Endometrial microvascular endothelial cells (primary cell): Measurements from ENCODE around the gene RAP1GAP2. TPM values are rescaled to one million over a fixed set of nuclear protein-coding genes. Genes with fewer than 3 reads are reported as not detected.

Source experiments
- in situ Hi-C: cut with HindIII; loops from 2 replicates; pipeline ENCODE4 v1.10.0; 2017; ENCODE audit warnings: low sequenced_read_pairs, low pct_unique_long_range_greater_than_20kb; ENCODE audit errors: inconsistent ontology term
- total RNA-seq: library from RNA; depleted of rRNA; stranded (reverse); fragments of >200 nt; gene quantifications from one replicate; pipeline ENCODE4 v1.2.3, GENCODE V29; 2015; ENCODE audit errors: inconsistent ontology term

Gene RAP1GAP2
- total RNA-seq, 1 donor from 2014 or later, result 2.5 TPM

DNA sequence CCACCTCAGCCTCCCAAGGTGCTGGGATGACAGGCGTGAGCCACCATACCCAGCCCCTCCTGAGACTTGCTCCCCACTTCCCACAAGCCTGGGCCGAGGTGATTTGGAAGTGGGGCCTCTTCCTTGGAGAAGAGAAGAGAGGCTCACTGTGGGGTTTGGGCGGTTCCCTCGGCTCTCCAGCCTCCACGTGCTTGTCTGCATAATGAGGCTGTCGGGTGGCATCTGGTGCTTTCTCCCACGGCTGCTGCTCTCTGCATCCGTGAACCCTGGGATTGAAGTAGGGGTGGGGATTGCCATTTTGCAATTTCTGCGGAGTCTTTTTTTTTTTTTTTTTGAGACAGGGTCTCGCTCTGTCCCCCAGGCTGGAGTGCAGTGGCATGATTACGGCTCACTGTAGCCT lies 101.4 kb downstream of the RAP1GAP2 start:
- in situ Hi-C loops, result no loop called here

DNA sequence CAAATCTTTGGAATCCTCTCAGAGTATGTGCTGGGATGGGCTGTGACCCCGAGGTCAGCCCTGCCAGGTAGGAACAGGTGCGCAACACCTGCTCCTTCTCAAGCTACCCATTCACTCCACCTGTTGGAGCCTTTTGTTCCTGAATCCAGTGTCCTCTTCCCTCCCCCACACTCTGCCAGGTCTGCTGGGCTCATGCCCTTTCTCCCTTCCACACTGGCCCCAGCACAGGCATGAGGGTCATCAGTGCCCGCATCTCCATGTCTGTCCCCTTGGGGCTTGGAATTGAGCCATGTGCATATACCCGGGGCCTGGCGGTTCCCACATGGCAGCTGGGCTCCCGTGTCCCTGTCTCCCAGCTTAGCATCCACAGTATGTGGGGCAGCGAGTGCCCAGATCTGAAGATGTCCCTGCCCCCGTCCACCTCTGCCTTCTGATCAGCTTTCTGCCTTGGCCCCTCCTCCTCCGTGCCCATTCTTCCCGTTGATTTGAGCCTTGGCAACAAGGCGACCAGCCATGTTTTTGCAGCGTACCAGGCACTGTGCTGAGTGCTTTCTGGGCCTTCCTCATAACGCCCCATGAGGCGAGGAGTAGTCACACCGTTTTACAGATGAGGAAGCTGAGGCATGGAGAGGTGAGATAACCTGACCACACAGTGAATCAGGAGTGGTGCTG lies 102.2 kb downstream of the RAP1GAP2 start:
- in situ Hi-C loops, result no loop called here

DNA sequence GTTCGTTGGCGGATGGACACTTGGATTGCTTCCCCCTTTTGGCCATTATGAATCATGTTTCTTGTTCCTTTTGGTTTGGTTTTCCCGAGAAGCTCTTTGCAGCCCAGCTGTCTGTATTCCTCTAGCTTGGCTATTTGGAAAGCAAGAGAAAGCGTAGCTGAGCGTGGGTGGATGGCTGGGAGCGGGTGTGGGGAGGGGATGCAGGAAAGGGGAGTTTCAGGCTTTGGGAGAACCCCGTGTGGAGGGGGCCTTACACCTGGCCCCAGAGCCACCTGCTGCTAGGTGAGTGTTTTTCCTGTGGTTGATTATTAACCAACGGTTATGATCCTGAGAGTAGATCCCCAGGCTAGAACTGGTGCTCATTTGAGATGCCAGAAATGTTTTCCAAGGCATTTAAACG lies 103.7 kb downstream of the RAP1GAP2 start:
- in situ Hi-C loops, result no loop called here

DNA sequence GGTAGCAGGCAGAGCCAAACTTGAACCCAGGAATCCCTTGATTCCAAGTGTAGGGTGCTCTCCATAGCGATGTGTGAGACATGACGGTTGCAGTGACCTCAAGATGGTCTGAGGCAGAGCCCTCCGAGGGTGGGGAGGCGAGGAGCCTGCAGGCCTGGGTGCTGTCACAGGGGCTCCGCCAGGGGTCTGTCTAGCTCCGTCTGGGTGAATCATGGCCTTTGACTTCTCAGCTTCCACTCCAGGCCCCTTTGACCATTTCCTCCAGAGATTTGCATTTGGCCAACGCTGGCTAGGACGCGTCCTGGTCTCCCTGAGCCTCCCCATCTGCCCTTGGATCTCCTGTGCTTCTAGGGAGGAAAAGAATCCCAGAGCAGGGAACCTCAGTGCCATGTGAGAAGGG lies 104.6 kb downstream of the RAP1GAP2 start:
- in situ Hi-C loops, result no loop called here

DNA sequence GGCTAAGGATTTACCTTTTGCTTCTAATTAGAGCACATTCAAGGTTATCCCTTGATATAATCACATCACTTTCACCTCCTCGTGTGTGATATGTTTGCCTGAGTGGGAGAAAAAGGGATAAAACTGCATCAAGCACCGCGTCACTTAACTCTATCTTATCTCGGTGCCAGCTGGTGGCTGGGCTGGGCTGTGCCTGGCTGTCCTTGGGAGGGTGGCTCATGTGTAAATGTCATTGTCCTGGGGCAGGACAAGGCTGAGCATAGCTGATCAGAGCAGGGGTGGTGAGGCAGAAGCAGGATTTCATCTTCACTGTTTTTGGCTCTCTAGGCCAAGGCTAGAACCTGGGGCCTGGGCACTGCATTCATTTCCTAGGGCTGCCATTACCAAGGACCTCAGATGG lies 105.3 kb downstream of the RAP1GAP2 start:
- in situ Hi-C loops, result no loop called here

DNA sequence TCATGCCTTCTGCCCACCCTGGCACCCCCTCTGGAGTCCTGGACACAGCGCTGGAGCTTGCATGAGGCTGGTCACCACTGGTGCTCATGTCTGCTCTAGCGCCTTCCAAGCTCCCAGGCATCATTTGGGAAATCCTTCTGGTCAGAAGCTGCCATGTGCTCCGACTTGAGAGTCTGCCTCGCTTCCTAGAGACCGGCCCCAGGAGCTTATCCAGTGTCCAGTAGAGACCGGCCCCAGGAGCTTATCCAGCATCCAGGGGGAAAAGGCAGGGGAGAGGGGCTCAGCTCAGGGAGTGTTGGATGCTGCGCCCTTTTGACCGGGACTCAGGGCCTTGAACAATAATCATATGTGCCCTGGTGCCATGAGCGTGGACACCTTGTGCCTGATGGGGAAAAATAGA lies 106.3 kb downstream of the RAP1GAP2 start:
- in situ Hi-C loops, result no loop called here

DNA sequence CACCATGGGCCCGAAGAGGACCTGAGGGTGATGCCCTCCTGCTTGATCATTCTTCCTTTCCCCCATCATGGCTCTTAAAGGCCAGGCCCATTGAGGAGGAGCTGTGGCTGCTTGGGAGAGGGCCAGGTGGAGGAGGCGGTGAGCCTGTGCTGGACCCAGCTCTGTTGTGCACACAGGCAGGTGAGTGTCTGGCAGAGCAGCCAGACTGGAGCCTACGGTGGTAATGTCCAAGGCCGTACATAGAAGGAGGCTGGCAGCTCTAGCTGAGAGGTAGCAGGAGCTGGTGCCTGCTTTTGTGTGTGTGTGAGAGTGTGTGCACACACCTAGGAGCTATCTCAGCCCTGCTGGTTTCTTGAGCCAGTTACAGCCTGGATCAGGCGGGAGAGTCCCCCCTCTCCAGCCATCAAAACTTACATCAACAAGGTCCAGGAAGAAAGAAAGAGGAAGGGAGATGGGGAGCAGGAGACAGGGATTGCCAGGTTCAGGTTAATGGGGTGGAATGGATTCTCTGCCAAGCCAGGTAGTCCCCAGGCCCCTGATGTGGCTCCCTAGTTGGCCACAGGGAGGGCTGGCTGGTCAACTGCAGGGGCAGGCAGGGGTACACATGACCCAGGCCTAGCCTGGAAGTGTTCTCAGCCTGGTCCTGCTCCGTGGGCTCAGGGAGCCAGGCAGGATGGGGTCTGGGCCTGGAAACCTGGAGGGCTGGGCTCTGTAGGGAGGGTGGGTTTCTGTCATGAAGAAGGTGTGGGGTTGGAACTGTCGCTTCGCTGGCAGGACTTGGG lies 107.1 kb downstream of the RAP1GAP2 start:
- in situ Hi-C loops, result no loop called here

DNA sequence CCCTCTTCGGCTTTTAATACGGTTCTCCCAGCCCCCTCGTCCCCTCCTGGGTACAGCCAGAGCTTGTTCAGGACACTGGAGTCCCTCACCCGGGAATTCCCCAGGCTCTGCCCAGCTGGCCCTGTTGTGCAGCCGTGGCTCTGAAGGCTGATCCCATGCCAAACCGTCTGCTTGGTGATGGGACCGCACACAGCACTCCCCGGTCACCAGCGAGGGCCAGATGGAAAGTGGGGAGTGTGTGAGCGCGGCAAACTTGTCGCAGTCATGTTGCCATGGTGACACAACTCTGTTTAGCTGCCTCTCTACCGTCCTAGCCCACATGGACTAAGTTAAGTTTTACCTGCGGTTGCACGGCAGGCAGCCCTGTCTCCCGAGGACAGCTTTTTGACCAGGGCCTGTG lies 107.9 kb downstream of the RAP1GAP2 start:
- in situ Hi-C loops, result no loop called here

DNA sequence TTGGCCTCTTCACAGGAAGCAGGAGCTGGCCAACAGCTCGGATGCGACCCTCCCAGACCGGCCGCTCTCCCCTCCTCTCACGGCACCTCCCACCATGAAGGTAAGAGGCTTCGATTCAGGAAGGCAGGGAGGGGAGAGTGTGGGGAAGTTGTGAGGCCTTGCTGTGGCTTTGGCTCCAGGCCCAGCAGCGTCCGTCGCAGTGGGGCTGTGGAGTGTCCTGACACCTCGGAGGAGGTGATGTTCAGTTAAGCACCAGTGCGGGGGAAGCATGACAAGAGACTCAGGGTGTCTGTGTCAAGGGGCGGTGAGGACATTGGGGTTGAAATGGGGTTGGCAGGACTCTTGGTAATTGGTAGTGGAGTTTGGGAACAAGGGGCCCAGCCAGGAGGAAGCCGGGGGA lies 109.0 kb downstream of the RAP1GAP2 start:
- in situ Hi-C loops, result no loop called here

DNA sequence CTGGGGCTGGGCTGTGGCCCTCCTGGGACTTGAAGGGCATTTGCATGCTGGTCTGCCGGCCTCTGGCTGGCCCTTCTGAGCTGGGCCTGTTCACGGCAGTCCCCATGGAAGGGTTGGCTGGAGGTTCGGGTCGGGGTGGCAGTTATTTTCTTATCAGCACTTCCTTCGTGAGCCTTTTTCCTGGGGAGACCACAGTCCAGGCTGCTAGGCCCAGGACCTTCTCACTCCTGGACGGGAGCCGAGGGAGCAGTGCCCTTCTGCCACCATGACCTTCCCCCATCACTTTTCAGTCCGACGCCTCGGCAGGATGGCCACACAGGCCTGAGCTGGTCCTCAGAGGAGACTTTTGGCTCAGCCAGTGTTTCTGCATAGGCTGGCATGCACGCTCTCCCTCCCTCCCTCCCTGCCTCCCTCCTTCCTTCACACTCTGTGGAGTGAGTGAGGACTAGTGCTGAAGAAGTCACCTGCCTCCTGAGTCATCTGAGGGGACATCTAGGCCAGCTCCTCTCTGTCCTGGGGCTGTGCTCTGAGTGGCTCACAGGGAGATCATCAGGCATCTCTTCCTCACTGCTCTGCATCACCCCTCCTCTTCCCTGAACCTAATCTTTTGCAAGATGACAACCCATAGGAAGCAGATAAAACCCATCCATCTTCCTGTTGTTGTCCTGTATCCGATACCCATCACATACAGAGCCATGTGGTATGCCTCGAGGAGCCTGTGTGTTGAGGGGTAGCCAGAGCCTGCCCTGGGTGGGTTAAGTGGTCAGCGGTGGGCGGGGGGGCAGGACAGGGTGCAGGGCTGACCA lies 109.7 kb downstream of the RAP1GAP2 start:
- in situ Hi-C loops, result no loop called here

DNA sequence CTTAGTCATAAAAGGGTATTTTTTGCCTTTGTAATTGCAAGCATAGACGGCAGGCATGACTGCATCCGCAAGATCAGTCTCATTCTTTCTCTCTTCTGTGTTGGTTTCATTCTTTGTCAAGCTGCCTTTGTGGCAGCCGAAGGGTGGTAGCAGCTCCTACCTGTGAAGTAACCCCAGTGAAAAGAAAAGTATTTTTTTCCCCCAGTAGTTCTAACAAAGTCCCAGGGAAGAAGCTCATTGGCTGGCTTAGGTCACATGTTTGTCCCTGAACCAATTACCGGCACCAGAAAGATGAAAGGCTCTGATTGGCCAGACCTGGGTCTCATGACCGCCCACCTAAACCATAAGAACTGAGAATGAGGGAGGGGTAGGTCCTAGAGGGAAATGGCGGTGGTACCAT lies 110.7 kb downstream of the RAP1GAP2 start:
- in situ Hi-C loops, result no loop called here

DNA sequence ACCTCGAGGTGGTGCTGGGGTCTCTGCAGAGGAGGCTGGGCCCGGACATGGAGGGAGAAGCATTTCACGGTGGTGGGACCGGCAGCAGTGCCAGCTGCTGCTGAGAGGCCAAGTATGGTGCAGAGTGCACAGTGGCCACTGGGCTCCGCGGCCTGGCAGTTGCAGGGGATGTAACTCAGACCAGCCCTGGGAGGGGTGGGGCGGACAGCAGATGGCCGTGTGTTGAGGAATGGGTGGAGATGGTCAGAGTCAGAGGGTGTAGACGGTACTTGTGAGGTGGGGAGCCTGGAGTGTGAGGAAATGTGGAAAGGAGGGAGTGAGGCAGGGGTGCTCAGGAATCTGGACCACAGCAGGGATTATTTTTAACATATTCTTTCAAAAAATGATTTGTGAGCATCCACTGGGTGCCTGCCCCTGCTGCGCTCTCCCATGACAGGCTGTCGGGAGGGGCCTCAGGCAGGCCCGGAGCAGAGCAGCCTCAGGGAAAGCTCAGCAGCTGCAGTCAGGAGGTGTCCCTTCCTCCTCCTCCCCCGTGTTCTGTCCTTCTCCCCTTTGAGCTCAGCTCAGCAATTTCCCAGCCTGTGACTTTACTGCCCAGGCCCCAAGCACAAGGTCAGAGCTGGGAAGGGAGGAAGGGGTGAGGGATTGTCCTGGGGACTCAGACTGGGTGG lies 113.1 kb downstream of the RAP1GAP2 start:
- in situ Hi-C loops, result no loop called here

DNA sequence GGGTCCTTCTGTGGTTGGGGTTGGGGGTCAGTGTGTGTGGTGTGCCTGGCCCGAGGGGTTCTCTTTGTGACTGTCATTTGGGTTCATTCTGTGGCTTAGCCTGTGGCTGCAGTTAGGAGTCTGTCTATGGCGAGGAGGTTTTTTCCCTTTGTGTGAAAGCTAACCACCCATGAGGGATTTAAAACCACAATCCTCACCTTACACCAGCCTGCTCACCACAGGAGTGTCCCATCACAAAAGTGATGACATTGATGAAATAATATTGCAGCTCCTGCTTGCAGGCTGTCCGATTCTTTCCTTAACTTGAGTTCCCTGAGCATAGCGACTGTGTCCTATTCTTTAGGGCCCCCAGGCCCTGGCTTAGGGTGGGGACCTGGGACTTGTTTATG lies 113.6 kb downstream of the RAP1GAP2 start:
- in situ Hi-C loops, result no loop called here

DNA sequence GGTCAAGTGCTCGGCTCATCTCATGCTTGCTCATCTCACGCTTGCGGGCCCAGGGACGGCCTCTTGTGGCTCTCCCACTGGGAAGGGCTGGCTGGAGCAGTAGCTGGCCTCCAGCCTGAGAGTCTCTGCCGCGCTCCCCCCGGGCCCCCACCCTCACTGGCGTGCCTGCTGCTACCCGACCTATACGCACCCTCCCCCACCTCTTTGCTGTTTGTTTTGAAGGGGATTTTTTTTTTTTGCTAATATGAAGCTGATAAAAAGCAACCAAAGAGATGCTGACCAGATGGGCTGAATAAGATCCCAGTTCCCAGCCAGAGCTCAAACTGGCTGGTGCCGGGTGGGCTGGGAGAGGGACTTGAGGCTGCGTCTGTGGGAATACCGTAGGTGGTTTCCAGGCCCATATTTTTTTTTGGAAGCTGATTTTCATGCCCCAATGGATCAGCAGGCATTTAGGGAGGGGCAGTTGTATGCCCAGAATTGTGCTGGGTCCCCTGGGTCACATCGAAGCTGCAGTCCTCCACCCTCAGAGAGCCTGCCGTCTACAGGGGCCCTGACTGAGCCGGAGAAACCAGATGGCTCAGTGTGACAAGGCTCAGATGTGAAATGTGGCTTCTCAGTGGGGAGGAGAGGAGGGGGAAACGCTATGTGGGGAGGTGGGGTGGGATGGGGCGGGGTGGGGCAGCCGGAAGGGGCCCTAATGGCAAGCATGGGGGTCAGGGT lies 115.0 kb downstream of the RAP1GAP2 start:
- in situ Hi-C loops, result no loop called here

DNA sequence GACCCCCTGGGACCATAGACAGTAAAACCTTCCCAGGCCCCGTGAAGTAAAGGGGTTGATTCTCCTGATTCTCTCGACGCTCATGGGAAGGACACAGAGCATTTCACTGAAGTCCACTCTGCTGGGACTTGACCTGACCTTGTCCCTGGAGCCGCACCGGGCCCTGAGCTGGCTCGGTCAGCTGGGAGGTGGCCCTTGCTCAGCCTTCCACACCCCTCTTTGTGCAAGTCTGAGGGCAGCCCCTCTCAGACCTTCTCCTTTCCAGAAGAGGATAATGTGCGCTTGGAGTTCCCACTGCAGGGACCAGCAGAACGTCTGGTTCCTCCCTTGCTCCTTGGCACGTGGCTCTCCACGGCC lies 115.5 kb downstream of the RAP1GAP2 start:
- in situ Hi-C loops, result no loop called here

DNA sequence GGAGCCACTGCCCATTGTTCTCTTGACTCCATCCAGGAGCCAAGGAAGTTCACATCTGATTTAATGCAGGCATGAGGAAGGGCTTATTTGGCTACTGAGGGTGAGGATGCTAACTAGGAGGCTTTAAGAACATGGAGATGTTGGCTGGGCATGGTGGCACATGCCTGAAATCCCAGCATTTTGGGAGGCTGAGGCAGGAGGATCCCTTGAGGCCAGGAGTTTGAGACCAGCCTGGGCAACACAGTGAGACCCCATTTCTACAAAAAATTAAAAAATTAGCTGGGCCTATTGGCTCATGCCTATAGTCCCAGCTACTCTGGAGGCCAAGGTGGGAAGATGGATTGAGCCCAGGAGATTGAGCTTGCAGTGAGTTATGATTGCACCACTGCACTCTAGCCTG lies 116.5 kb downstream of the RAP1GAP2 start:
- in situ Hi-C loops, result no loop called here

DNA sequence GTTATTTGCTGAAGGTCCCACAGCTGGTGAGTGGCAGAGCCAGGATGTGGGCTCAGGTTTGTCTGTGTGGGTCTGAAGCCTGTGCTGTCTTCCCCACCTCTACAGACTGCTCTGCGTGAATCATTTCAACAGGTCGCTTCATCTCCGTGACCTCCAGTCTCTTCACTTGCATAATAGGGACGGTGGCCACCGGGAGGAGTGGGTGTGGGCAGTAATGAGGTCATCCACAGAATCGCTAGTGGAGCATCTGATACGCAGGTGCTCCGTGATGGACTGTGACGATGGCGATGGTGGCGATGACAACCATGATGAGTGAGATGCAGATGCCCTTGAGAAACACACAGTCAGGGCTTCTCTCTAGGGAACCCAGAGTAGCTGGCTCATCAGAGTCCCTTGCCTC lies 120.2 kb downstream of the RAP1GAP2 start:
- in situ Hi-C loops, result no loop called here

DNA sequence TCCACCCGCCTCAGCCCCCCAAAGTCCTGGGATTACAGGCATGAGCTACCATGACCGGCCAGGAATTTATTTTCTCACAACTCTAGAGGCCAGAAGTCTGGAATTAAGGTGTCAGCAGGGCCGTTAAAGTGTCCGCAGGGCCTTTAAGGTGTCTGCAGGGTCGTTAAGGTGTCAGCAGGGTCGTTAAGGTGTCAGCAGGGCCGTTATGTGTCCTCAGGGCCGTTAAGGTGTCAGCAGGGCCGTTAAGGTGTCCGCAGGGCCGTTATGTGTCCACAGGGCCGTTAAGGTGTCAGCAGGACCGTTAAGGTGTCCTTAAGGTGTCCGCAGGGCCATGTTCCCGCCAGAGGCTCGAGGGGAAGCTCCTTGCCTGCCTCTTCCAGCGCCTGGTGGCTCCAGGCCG lies 125.2 kb downstream of the RAP1GAP2 start:
- in situ Hi-C loops, result no loop called here

DNA sequence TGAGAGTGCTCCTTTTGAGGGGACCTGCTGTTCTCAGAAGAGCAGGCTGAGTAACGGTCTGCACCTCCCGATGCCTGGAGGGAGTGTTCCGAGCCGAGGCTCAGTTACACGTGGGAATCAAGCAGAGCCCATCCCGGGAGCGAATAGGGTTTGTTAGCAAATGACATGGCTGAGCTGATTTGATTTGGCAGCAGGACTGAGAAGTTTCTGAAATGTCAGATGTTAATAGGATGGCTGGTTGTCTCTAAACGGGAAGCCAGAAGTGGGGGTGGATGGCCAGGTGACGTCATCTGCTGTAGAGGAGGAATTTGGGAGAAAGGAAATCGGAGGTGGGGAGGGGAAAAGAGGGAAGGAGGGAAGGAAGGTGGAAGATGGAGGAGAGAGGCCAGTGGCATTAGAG lies 128.0 kb downstream of the RAP1GAP2 start:
- in situ Hi-C loops, result no loop called here
